Measurements from ENCODE around the gene HAL. TPM values are rescaled to one million over a fixed set of nuclear protein-coding genes. Genes with fewer than 3 reads are reported as not detected.

Gene HAL
- total and polyA plus RNA-seq, 10 of the 15 experiments (the other 5 are each of a cell fraction or from before 2014, with no cell fraction given) = 0.04 to 0.45 (median 0.13) TPM; not detected in 1

GRCh38 chr12:96034621-96035282 is 38.6 kb upstream of the HAL start:
- Histone ChIP-seq H4K20me1 (ENCODE audit: control insufficient read depth, insufficient read depth) (no peaks in the 10 kb centered on the region), H3K27me3 (replicated peaks in 1 of 2; ENCODE audit: control insufficient read depth in 2 of 2, insufficient read depth in 2 of 2, low read length in 1 of 2) (no peaks in the 10 kb centered on the region), H2AFZ (ENCODE audit: control insufficient read depth, low read depth, low read length) (peak overlapping the region; percentile 98), H3K4me1 (ENCODE audit: control insufficient read depth, insufficient read depth, low read length) (peaks cover 4% of the 10 kb centered on the region; the same call in 1 of the 2 replicates), H3K27ac (ENCODE audit: control insufficient read depth, insufficient read depth) (peak overlapping the region; percentile 38; the same call in 1 of the 2 replicates), H3K4me3 (peak overlapping the region; percentile 77), H3K4me2 (ENCODE audit: control insufficient read depth, insufficient read depth) (peak overlapping the region; percentile 91), H3K9ac (ENCODE audit: control insufficient read depth, insufficient read depth, low read length) (peak overlapping the region; percentile 70), H3K79me2 (ENCODE audit: control insufficient read depth, insufficient read depth, low read length) (peaks cover 3% of the 10 kb centered on the region; the same call in 1 of the 2 replicates), H3K36me3 (ENCODE audit: control insufficient read depth in 2 of 2, insufficient read depth in 2 of 2, low read length in 1 of 2) (no peaks in the 10 kb centered on the region), H3K9me3 (replicated peaks; ENCODE audit: control insufficient read depth, insufficient read depth, low read length) (no peaks in the 10 kb centered on the region)
- DNase-seq (ENCODE audit: low read depth, low spot score) (no peak), ATAC-seq (peak; percentile 8; the same call in 1 of the 3 replicates), FAIRE-seq (no peak)
- intact Hi-C loops (cut with micrococcal nuclease; ENCODE audit: unreplicated experiment) = loop anchor here (2.0 to 10.0 kb wide), 2 partner anchors 14 to 370 kb away; partner anchors contain the start of gene CDK17
- POLR2A ChIA-PET = interaction anchor here (1.0 to 1.5 kb wide), 2 partner anchors 14 to 170 kb away, joined by 3 to 5 read pairs; no protein-coding TSS in a partner anchor
- in situ Hi-C loops (cut with MboI) = no loop called here
- WGBS (ENCODE audit: insufficient coverage, insufficient replicate concordance, low lambda C conversion rate, missing lambda C conversion rate) = under 1% methylated on average over 21 of the region's 25 CpGs
- CTCF ChIA-PET = interaction anchor here (1.2 to 3.6 kb wide), 4 partner anchors 12 to 482 kb away, joined by 3 to 12 read pairs (median 6); no protein-coding TSS in a partner anchor
- TF ChIP-seq IKZF2 (IDR thresholded peaks at IDR 0.05) (peak in 1 of 2 experiments; percentile 22; a peak in 1 of 4 replicates), ZNF384 (IDR thresholded peaks at IDR 0.05; ENCODE audit: borderline replicate concordance, low read depth, low read length) (no peak), KLF5 (IDR thresholded peaks at IDR 0.05; ENCODE audit: partially characterized antibody) (peak; percentile 22), GATAD2B (conservative IDR thresholded peaks at IDR 0.05; ENCODE audit: low read depth) (0 out of 2 replicates have a peak, but pooled peaks have one; percentile 16), RAD51 (IDR thresholded peaks at IDR 0.05) (no peak)
- TF ChIP-seq, protein P1, sequence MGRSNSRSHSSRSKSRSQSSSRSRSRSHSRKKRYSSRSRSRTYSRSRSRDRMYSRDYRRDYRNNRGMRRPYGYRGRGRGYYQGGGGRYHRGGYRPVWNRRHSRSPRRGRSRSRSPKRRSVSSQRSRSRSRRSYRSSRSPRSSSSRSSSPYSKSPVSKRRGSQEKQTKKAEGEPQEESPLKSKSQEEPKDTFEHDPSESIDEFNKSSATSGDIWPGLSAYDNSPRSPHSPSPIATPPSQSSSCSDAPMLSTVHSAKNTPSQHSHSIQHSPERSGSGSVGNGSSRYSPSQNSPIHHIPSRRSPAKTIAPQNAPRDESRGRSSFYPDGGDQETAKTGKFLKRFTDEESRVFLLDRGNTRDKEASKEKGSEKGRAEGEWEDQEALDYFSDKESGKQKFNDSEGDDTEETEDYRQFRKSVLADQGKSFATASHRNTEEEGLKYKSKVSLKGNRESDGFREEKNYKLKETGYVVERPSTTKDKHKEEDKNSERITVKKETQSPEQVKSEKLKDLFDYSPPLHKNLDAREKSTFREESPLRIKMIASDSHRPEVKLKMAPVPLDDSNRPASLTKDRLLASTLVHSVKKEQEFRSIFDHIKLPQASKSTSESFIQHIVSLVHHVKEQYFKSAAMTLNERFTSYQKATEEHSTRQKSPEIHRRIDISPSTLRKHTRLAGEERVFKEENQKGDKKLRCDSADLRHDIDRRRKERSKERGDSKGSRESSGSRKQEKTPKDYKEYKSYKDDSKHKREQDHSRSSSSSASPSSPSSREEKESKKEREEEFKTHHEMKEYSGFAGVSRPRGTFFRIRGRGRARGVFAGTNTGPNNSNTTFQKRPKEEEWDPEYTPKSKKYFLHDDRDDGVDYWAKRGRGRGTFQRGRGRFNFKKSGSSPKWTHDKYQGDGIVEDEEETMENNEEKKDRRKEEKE (IDR thresholded peaks at IDR 0.05) = no peak
- SMC1A ChIA-PET (ENCODE audit: uncharacterized antibody, unreplicated experiment) = interaction anchor here (1.2 to 1.8 kb wide), 3 partner anchors 12 to 36 kb away, joined by 3 to 7 read pairs (median 4); no protein-coding TSS in a partner anchor
- RAD21 ChIA-PET (ENCODE audit: unreplicated experiment) = interaction anchor here (0.5 to 2.2 kb wide), 3 partner anchors 14 to 208 kb away, joined by 3 to 7 read pairs (median 6); no protein-coding TSS in a partner anchor
- BruUV-seq (replicated peaks) = no TSS peak

Data from GM12878 (cell line).